ENCODE measurements around the gene MYO1A. TPM values are rescaled to one million over a fixed set of nuclear protein-coding genes. Genes with fewer than 3 reads are reported as not detected.

MYO1A gene
- 0.22 to 0.59 TPM (median 0.27 TPM) in 3 replicates for total RNA-seq

DNA sequence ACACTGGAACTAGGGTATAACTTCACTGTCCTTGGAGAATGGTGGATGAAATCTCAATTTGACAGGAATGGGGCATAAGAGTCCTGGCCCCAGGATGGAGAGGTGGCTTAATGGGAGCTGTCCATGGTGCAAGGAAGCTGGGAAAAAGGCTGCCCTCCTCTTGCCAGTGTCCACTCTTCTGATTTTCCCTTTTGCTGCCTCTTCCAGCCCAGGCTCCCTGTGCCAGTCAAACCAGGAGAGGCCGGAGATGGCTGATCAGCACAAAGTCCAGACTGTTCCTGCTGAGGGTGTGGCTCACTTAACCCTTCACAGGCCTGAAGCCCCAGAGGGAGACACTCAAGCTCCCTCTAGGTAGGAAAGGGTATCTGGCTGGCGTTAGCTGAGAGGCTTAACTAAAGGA, at the start of gene MYO1A:
Gene MYO1A (minus strand): TSS at position 240 of the 400 bp plus-strand sequence. CDS start 1,806 bp downstream, outside the sequence.
- no peak within 1 kb of the TSS for H3K27ac Mint-ChIP-seq
- peaks cover 4% of the 10 kb centered on the region for H3K9me3 Mint-ChIP-seq
- peaks cover 59% of the 10 kb centered on the region for H3K27me3 Mint-ChIP-seq (ENCODE audit: low read depth)
- no peak for DNase-seq (ENCODE audit: low spot score in 2 of 2, unreplicated experiment in 2 of 2)
- no peak within 1 kb of the TSS for H3K4me3 Mint-ChIP-seq
- no peaks in the 10 kb centered on the region for H3K4me1 Mint-ChIP-seq
- H3K36me3 Mint-ChIP-seq, result peaks cover 5% of the 10 kb centered on the region
- TF ChIP-seq CTCF (IDR thresholded peaks at IDR 0.05; ENCODE audit: unreplicated experiment), result no peak

DNA sequence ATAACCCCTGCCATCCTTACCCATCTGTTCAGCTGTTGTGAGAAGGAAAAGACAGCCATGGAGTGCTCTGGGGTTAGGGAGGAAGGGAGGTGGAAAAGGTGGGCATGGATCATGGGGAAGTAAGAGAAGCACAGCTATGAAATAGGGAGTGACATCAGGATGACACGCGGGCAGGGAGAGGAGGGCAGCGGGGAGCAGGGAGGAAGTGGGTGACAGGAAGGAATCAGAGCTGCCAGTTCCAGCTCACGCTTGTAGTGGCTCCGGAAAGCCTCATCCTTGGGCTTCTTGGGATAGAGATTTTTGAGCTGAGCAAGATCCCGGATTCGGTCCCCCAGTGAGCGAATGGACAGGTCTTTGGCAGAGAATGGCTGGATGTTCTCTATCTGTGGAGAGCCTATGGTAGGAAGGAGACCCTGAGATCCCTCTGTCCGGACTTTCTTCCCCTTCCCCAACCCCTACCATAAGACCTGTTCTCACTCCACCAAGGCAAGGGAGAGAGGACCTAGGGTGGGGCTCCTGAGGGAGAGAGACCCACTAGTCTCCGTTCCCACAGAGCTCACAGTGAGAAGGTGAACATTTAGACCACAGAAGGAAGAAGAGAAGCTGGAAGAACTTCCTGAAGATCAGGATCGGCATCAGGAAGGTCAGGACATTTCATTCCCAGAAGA, 49.3 kb upstream of the MYO1A start:
- no peak for TF ChIP-seq CTCF (IDR thresholded peaks at IDR 0.05; ENCODE audit: unreplicated experiment)
- Mint-ChIP-seq H3K36me3 (peaks cover 27% of the 10 kb centered on the region), H3K27ac (no peak overlapping the region), H3K27me3 (ENCODE audit: low read depth) (no peaks in the 10 kb centered on the region), H3K4me3 (no peak overlapping the region), H3K9me3 (no peaks in the 10 kb centered on the region), H3K4me1 (peaks cover 23% of the 10 kb centered on the region)
- DNase-seq (ENCODE audit: low spot score in 2 of 2, unreplicated experiment in 2 of 2), result no peak

DNA sequence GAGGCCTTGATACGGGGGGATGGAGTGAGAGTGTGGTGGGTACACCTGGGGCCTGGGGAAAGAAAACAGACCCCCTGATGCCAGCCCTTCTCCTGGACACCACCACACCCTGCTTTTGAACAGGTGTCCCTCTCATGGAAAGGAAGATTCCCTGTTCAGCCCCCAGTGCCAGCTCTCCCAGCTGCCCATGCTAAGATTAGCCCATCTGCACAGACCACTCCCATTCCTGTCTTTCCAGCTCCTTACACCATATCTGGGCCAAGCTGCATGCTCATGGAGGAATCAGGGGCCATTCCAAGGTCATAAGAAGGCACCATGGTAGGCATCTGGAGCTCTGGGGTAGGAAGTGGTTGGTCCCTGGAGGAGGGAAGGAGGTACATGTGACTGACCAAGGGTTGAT, 48.6 kb upstream of the MYO1A start:
- no peak overlapping the region for H3K4me3 Mint-ChIP-seq
- TF ChIP-seq CTCF (IDR thresholded peaks at IDR 0.05; ENCODE audit: unreplicated experiment), result no peak
- no peaks in the 10 kb centered on the region for H3K27me3 Mint-ChIP-seq (ENCODE audit: low read depth)
- no peak for DNase-seq (ENCODE audit: low spot score in 2 of 2, unreplicated experiment in 2 of 2)
- no peak overlapping the region for H3K27ac Mint-ChIP-seq
- H3K4me1 Mint-ChIP-seq, result peaks cover 28% of the 10 kb centered on the region
- H3K36me3 Mint-ChIP-seq, result peaks cover 22% of the 10 kb centered on the region
- H3K9me3 Mint-ChIP-seq, result no peaks in the 10 kb centered on the region

DNA sequence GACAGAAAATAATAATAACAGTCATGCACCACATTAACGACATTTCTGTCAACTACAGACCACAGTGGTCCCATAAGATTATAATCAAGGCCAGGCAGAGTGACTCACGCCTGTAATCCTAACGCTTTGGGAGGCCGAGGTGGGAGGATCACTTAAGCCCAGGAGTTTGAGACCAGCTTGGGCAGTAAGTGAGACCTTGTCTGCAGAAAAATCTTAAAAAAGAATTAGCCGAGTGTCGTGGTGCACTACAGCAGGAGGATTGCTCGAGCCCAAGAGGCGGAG, 47.6 kb upstream of the MYO1A start:
- no peak for TF ChIP-seq CTCF (IDR thresholded peaks at IDR 0.05; ENCODE audit: unreplicated experiment)
- H3K27ac Mint-ChIP-seq, result no peak overlapping the region
- H3K9me3 Mint-ChIP-seq, result no peaks in the 10 kb centered on the region
- H3K4me1 Mint-ChIP-seq, result peaks cover 37% of the 10 kb centered on the region
- no peak overlapping the region for H3K4me3 Mint-ChIP-seq
- peaks cover 27% of the 10 kb centered on the region for H3K36me3 Mint-ChIP-seq
- no peaks in the 10 kb centered on the region for H3K27me3 Mint-ChIP-seq (ENCODE audit: low read depth)
- DNase-seq (ENCODE audit: low spot score in 2 of 2, unreplicated experiment in 2 of 2), result no peak

DNA sequence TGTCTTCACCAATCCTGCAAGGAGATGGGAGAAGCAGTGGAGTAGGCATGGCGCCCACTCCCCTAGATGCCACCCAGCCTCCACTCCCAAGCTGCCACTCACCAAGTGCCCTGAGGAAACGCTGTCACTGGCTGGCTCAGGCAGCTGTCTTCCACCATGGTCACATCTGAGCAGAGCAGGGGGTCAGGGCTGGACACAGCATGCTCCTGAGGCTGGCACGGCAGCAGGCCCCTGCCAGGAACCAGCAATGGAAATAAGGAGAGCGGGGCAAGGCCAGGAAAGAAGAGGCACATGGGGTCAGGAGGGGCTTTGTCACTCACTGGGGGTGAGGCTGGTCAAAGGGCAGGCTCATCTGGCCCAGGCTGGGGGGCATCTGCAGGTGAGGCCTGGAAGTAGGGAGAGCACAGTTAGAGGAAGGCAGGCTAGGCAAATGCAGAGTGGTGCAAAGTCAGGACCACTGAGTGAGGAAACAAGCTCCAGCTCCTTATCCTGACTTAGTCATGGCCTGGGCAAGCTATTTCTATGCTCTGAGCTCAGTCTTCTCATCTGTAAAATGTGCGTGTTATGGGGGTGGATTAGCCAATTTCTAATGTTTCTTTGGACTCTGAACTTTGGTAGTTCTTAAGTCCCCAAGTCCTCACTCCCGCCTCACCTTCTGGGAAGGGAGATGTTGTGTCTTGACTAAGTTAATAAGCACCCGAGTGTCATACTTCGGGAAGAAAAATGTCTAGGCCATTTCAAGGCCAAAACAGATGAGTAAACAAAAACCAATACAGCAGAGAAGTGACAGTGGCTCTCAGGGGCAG, 47.0 kb upstream of the MYO1A start:
- no peaks in the 10 kb centered on the region for H3K27me3 Mint-ChIP-seq (ENCODE audit: low read depth)
- no peaks in the 10 kb centered on the region for H3K9me3 Mint-ChIP-seq
- H3K27ac Mint-ChIP-seq, result peak overlapping the region; percentile 95
- H3K4me3 Mint-ChIP-seq, result no peak overlapping the region
- no peak for TF ChIP-seq CTCF (IDR thresholded peaks at IDR 0.05; ENCODE audit: unreplicated experiment)
- peaks cover 28% of the 10 kb centered on the region for H3K36me3 Mint-ChIP-seq
- no peak for DNase-seq (ENCODE audit: low spot score in 2 of 2, unreplicated experiment in 2 of 2)
- peaks cover 43% of the 10 kb centered on the region for H3K4me1 Mint-ChIP-seq
